Measurements from ENCODE around the gene CDK4. TPM values are rescaled to one million over a fixed set of nuclear protein-coding genes. Genes with fewer than 3 reads are reported as not detected.
A peak's percentile ranks its signal among the peaks of the same experiment; 100 is the strongest.

Gene CDK4
- total and polyA plus RNA-seq, 8 donors = 80.1 to 269 (median 231) TPM

DNA sequence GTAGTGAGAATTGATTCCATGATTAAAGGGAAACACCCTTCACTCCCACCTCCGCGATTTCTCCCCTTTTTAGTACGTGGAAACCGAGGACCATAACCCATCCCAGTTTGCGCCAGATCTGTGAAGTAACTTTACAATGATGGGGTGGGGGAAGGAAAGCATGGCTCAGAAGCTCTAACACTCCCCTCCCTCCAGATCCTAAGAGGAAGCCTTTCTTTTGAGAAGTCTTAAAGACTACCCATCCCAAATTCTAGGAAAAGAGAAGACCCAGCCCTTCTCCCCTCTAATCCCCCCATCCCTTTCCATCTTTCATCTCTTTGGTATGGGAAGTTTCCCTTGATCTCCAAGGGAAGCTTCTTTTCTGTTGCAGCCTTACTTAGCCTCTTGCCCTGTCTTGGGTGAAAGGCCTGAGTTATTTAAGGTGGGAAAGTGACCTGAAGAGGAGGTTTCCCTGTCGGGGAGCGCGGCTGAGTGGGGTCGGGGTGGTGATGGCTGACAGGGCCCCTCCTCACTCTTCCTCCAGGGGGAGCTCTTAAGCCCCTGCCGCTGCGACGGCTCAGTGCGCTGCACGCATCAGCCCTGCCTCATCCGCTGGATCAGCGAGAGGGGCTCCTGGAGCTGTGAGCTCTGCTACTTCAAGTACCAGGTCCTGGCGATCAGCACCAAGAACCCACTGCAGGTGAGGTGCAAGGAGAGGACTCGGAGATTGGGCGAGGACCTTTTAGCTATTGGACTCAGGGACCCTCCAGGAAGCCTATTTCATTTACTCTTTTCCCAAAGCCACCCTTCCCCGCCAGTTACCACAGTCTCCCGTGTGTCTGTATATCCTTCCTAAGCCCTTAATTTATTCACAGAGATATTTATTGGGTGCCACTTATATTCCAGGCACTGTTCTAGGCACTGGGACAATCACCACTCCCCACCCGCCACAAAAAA is 4.6 kb upstream of the CDK4 start:
- DNase-seq = peak in 2 of 4 donors; percentile 61 to 92
- peaks cover 5 to 42% of the 10 kb centered on the region in 2 donors for H3K4me1 ChIP-seq
- intact Hi-C loops (cut with DNase I) = no loop called here
- no peaks in the 10 kb centered on the region for H3K9me3 ChIP-seq
- H3K36me3 ChIP-seq = peaks cover 0 to 20% of the 10 kb centered on the region in 2 donors
- peaks cover 0 to 12% of the 10 kb centered on the region in 2 donors for H3K27me3 ChIP-seq
- ATAC-seq = no peak
- peak overlapping the region in 1 of 2 donors; percentile 58 for H3K27ac ChIP-seq
- TF ChIP-seq, protein P1, sequence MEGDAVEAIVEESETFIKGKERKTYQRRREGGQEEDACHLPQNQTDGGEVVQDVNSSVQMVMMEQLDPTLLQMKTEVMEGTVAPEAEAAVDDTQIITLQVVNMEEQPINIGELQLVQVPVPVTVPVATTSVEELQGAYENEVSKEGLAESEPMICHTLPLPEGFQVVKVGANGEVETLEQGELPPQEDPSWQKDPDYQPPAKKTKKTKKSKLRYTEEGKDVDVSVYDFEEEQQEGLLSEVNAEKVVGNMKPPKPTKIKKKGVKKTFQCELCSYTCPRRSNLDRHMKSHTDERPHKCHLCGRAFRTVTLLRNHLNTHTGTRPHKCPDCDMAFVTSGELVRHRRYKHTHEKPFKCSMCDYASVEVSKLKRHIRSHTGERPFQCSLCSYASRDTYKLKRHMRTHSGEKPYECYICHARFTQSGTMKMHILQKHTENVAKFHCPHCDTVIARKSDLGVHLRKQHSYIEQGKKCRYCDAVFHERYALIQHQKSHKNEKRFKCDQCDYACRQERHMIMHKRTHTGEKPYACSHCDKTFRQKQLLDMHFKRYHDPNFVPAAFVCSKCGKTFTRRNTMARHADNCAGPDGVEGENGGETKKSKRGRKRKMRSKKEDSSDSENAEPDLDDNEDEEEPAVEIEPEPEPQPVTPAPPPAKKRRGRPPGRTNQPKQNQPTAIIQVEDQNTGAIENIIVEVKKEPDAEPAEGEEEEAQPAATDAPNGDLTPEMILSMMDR (IDR thresholded peaks at IDR 0.05) = peak; percentile 54 to 69
- H3K4me3 ChIP-seq = peak overlapping the region; percentile 50 to 63

DNA sequence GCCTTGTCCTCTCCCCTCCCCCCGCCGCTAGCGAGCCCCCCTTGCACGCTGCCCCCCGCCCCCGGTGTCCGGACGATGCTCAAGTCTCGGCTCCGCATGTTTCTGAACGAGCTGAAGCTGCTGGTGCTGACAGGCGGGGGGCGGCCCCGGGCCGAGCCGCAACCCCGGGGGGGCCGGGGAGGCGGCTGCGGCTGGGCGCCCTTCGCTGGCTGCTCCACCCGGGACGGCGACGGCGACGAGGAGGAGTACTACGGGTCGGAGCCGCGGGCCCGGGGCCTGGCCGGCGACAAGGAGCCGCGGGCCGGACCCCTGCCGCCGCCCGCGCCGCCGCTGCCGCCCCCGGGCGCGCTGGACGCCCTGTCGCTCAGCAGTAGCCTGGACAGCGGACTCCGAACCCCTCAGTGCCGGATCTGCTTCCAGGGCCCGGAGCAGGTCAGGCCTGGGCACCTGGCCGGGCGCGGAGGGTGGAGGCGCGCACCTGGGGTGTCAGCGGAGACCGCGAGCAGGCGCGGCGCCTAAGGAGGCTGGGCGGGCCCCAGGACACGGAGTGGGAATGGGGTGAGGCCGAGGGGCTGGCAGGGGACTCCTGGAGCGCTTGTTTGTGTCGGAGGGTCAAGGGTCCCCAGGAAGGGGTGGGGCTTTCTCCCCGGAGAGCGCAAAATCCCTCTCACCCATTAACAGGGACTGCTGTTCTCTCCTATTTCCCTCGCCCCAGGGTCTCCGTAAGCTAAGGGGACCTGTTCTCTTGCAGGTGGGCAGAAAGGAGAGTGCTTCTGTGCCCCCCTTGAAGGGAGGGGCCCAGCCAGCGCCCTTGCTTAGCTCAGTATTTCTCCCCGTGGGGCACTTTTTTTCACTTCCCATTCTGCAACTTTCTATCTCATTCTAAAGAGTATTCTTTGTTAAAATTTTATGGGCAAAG is 3.6 kb upstream of the CDK4 start:
- no peaks in the 10 kb centered on the region for H3K9me3 ChIP-seq
- intact Hi-C loops (cut with DNase I) = no loop called here
- peak; percentile 1 for ATAC-seq
- H3K4me3 ChIP-seq = peak overlapping the region; percentile 50 to 63
- peaks cover 10 to 52% of the 10 kb centered on the region in 2 donors for H3K4me1 ChIP-seq
- TF ChIP-seq, protein P1 (IDR thresholded peaks at IDR 0.05) = no peak
- peak in 2 of 4 donors; percentile 58 to 88 for DNase-seq
- peaks cover 0 to 12% of the 10 kb centered on the region in 2 donors for H3K27me3 ChIP-seq
- H3K27ac ChIP-seq = peak overlapping the region; percentile 64 to 76
- peaks cover 0 to 21% of the 10 kb centered on the region in 2 donors for H3K36me3 ChIP-seq

GRCh38 chr12:57755194-57755453 is 3.0 kb upstream of the CDK4 start:
- Histone ChIP-seq H3K4me1 (peaks cover 10 to 57% of the 10 kb centered on the region in 2 donors), H3K36me3 (peaks cover 0 to 27% of the 10 kb centered on the region in 2 donors), H3K4me3 (peak overlapping the region; percentile 50 to 63), H3K27me3 (peaks cover 0 to 12% of the 10 kb centered on the region in 2 donors), H3K9me3 (no peaks in the 10 kb centered on the region), H3K27ac (peak overlapping the region; percentile 64 to 76)
- intact Hi-C loops (cut with DNase I) = no loop called here
- ATAC-seq (no peak), DNase-seq (no peak)
- TF ChIP-seq, protein P1 (IDR thresholded peaks at IDR 0.05) = no peak

DNA sequence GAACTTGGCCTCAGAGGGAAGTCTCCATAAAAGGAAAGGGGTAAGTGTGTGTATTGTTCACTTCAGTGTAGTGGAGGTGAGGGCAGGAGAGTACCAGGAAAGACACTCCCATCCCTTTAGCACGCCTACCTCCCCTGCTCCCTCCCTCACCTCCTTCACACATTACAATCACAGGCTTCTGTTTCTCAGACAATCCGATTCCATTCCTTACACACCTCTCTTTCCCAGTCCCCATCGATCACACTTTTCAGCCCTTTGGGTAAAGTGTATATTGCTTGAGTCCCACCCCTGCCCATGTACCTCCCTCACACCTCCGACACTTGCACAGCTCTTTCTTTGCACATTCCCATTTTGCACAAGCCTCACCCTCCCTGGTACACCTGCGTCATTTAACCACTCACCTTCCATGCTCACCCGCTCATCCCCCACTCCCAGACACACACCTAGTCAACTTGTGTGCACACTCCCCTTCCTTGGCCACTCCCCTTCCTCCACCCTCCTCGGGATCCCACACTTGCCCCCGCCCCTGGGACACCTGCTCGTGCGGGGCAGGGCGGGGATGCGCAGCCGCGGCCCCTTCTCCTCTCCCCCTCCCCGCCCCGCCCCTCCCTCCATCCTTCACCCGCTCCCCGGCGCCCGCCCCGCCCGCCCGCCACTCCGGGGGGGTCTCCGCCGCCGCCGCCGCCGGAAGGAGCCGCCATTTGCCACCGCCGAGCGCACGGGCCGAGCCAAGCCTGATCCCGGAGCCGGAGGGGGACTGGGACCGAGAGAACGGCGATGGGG is 2.5 kb upstream of the CDK4 start, which contains the start of gene MARCHF9:
TSS of gene MARCHF9 (plus strand) at position 693 of the 783 bp plus-strand sequence. CDS start 426 bp downstream, outside the sequence.
- H3K27ac ChIP-seq = peak within 1 kb of the TSS; percentile 76 to 85
- peaks cover 0 to 12% of the 10 kb centered on the region in 2 donors for H3K27me3 ChIP-seq
- H3K4me1 ChIP-seq = peaks cover 10 to 57% of the 10 kb centered on the region in 2 donors
- H3K4me3 ChIP-seq = peak within 1 kb of the TSS; percentile 50 to 63
- intact Hi-C loops (cut with DNase I) = no loop called here
- H3K9me3 ChIP-seq = no peaks in the 10 kb centered on the region
- H3K36me3 ChIP-seq = peaks cover 0 to 33% of the 10 kb centered on the region in 2 donors
- DNase-seq (peak in 3 of 4 donors; percentile 75 to 88 (median 88)), ATAC-seq (peak; percentile 58)
- TF ChIP-seq, protein P1 (IDR thresholded peaks at IDR 0.05) = no peak
